H7 (cell line): ENCODE measurements around the gene WDFY4. TPM values are rescaled to one million over a fixed set of nuclear protein-coding genes. Genes with fewer than 3 reads are reported as not detected.

Experiments used
- DNase-seq: peaks from one replicate; pipeline ENCODE4 v3.0.0; 2012
- H3K27me3 ChIP-seq: 2 replicates; pipeline ENCODE4 v1.6.0; 2011; ENCODE audit warnings: mild to moderate bottlenecking, low read length; ENCODE audit not compliant: control insufficient read depth, insufficient read depth
- H3K36me3 ChIP-seq: replicated peaks from 2 replicates; pipeline ENCODE4 v1.5.1; 2011; ENCODE audit warnings: low read length; ENCODE audit not compliant: control insufficient read depth, insufficient read depth
- H3K4me3 ChIP-seq: 2 replicates; pipeline ENCODE4 v1.5.1; 2011; ENCODE audit warnings: low read depth, mild to moderate bottlenecking, control low read depth, low read length, moderate library complexity; ENCODE audit not compliant: insufficient read depth
- total RNA-seq: library from RNA; depleted of rRNA; stranded (reverse); fragments of >200 nt; shearing (Covaris generic); gene quantifications from 2 replicates; pipeline ENCODE4 v1.2.3, GENCODE V29; 2014

The WDFY4 gene
- total RNA-seq, 1 experiment from 2014 or later, result not detected

DNA sequence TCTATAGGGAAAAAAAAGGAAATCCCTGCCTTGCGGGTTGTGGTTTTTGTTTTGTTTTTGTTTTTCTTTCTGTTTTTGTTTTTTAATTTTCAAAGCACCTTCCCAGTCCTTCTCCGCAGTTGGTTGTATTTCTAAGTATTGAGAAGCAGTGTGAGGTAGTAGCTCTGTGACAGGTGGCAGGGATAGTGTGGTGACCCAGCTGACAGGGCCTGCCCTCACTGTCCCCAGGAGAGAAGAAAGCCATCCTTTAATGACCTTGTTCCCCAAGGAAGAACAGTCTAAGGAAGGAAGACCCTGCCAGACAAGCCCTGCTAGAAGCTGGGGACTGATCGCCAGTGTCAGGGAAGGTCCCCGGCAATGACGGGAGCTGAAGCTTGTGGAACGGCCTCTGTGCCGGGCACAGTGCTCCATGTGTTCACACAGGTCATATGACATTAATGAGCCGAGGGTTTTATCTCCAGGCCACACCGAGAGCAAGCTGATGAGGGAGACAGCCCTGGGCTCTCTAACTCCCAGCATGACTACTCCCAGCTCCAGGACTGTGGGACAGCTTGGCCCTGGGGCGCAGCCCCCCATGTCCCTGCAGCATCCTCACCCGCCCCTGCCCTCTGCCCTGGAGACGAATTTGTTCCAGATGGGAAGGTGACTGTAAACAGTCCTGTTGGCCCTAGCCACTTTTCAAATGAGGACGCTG lies 324.0 kb downstream of the WDFY4 start:
- H3K36me3 ChIP-seq, result no peaks in the 10 kb centered on the region
- DNase-seq, result no peak

DNA sequence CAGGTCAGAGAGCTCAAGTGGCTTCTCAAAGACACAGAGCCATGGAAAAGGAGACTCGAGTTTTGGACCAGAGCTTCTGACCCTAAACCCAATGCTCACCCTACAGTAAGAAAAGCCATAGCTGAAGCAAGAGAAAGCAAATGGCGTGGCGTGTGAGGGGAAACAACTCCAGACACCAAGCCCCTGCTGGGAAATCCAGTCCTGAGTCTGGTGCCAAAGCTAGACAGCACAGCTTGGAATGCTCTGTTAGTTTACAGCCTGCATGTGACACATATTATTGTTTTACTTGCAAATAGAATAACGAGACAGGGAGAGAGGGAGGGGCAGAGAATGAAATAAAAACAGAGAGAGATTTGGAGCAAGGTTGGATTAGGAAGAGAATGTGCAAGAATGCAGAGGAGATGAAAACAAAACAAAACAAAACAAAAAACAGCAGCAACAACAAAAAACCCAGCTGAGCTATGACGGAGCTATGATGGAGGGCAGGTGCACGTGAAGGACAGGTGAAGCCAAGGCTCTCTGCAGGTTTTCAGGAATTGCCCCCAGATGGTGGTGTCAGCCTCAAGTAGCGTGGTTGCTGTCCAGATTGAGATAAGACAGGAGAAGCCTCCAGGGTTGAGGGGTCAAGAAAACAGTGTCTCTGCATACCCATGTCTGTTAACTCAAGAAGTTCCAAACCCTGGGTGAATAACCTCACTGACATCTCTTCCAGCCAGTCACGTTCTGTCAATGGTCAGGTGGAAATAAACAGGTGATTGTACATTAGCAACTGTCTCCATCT lies 324.7 kb downstream of the WDFY4 start:
- no peaks in the 10 kb centered on the region for H3K27me3 ChIP-seq
- H3K36me3 ChIP-seq, result no peaks in the 10 kb centered on the region
- H3K4me3 ChIP-seq, result no peak overlapping the region
- no peak for DNase-seq

More for the DNA sequence above, 324.0 kb downstream of the WDFY4 start:
- no peak overlapping the region for H3K4me3 ChIP-seq
- H3K27me3 ChIP-seq, result no peaks in the 10 kb centered on the region

- no peaks in the 10 kb centered on the region for H3K27me3 ChIP-seq
- H3K4me3 ChIP-seq, result no peak overlapping the region
- H3K36me3 ChIP-seq, result no peaks in the 10 kb centered on the region
- no peak for DNase-seq
These were observed 325.6 kb downstream of the WDFY4 start for GRCh38 chr10:49010295-49010694.

DNA sequence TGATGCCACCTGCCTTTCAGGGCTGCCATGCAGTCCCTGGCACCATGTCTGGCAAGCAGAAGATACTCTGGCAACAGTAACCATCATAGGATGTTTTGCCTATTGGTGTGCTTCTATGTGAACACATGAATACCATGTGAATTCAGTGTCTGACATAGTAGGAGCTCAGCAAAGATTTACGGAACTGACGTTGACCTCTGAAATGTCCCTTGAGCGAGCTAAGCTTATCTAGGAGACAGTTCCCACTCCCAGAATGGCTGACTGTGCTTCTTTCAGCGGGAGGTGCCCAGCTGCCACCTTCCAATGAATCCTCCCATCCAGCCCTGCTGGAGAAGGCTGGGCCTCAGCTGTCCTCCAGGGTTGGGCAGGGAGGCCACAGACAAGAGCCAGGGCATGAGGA lies 326.2 kb downstream of the WDFY4 start:
- no peak overlapping the region for H3K4me3 ChIP-seq
- H3K36me3 ChIP-seq, result no peaks in the 10 kb centered on the region
- no peak for DNase-seq
- no peaks in the 10 kb centered on the region for H3K27me3 ChIP-seq

- H3K36me3 ChIP-seq, result no peaks in the 10 kb centered on the region
- H3K27me3 ChIP-seq, result no peaks in the 10 kb centered on the region
- DNase-seq, result no peak
- no peak overlapping the region for H3K4me3 ChIP-seq
These were observed 327.1 kb downstream of the WDFY4 start for GRCh38 chr10:49011756-49012155.

DNA sequence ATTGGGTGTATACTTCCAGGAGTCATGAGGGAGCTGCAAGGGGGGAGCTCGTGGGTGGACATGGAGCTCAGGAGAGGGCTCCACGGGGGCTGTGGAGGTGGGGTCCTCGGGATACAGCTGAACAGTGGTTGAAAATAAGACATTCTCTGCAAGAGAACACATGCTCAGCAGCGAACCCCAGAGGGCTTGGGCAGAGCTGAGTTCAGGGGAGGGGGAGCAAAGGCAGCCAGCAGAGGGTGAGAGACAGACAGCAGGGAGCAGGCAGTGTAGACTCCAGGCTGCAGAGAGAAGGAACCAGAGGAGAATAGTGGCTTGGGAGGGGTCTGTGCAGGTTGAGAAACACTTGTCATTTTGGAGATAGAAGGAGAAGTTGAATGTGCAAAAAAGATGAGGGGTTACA lies 327.9 kb downstream of the WDFY4 start:
- Histone ChIP-seq H3K36me3 (no peaks in the 10 kb centered on the region), H3K27me3 (no peaks in the 10 kb centered on the region), H3K4me3 (no peak overlapping the region)
- peak; percentile 52 for DNase-seq

DNA sequence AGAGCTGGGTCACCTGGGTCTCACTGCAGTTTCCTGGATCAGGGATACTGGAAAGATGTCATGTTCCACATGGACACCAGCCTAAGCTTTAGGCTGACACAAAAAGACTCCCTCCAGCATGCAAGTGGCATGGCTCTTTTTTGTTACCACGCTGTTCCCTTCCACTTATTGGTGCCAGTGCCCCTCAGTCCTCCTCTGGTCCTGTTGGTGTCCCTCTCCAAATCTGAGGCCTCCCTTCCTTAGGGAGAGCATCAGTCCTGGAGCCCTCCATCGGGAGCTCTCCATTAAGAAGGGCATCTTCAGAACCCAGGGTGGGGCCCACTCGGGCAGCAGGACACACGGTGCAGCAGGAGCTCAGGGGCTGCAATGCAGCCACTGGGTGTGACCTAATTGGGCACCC lies 331.0 kb downstream of the WDFY4 start:
- Histone ChIP-seq H3K27me3 (no peaks in the 10 kb centered on the region), H3K4me3 (no peak overlapping the region), H3K36me3 (no peaks in the 10 kb centered on the region)
- DNase-seq, result no peak

- Histone ChIP-seq H3K36me3 (no peaks in the 10 kb centered on the region), H3K4me3 (no peak overlapping the region)
- no peak for DNase-seq
These were observed 337.0 kb downstream of the WDFY4 start for GRCh38 chr10:49021685-49022084.

GRCh38 chr10:49023071-49023470 lies 338.4 kb downstream of the WDFY4 start:
- Histone ChIP-seq H3K36me3 (no peaks in the 10 kb centered on the region), H3K4me3 (no peak overlapping the region), H3K27me3 (no peaks in the 10 kb centered on the region)
- DNase-seq, result no peak

More at GRCh38 chr10:49021685-49022084, 337.0 kb downstream of the WDFY4 start:
- no peaks in the 10 kb centered on the region for H3K27me3 ChIP-seq

- Histone ChIP-seq H3K36me3 (no peaks in the 10 kb centered on the region), H3K27me3 (no peaks in the 10 kb centered on the region), H3K4me3 (no peak overlapping the region)
- no peak for DNase-seq
These were observed 339.1 kb downstream of the WDFY4 start for GRCh38 chr10:49023752-49024151.

DNA sequence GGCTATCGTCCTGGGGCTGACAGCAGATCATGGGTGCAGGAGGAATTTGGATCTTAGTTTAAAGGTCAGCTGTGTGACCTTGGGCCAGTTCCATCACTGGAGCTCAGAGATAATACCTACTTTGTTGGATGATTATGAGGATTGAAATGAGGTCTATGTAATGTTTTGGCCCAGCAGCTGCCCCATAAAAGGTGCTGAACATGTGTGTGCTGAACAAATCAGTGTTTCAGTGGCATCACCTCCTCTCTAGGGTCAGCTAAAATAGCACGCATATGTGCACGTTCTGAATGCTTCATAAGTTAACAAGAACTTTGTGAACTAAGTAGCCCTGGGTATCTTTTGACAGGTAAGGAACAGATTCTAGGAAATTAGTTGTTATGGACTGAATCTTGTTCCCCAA lies 339.8 kb downstream of the WDFY4 start:
- H3K4me3 ChIP-seq, result no peak overlapping the region

DNA sequence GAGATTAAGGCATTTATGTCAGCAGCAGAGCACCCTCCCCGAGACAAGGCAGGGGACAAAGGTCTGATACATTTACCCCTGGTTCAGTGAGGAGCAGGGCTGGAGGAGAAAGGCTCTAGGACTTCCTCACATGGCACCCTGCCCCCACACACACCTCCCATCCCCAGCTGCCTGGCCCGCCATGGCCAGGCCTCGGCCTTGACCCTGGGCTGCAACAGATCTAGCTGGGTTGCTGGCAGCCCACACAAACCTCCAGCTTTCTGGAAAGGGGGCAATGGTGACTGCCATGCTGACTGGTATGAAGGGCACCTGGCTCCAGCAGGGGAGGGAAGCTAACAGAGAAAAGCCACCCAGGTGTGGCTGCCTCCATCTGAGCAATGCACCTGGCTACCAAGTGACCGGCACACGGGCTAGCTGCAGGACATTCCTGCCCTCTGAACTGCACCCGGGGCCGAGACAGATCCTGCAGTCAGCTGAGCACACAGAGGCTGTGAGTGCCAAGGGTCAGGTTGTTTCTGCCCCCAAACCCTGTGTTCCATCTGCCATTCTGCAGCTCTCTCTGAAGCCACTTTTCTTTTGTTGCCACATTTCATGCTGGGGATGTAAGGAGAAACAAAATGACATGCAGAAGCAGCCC lies 340.8 kb downstream of the WDFY4 start:
- H3K4me3 ChIP-seq, result no peak overlapping the region
- H3K36me3 ChIP-seq, result no peaks in the 10 kb centered on the region
- no peaks in the 10 kb centered on the region for H3K27me3 ChIP-seq
- DNase-seq, result no peak

More for the DNA sequence above, 339.8 kb downstream of the WDFY4 start:
- DNase-seq, result no peak
- Histone ChIP-seq H3K27me3 (no peaks in the 10 kb centered on the region), H3K36me3 (no peaks in the 10 kb centered on the region)

DNA sequence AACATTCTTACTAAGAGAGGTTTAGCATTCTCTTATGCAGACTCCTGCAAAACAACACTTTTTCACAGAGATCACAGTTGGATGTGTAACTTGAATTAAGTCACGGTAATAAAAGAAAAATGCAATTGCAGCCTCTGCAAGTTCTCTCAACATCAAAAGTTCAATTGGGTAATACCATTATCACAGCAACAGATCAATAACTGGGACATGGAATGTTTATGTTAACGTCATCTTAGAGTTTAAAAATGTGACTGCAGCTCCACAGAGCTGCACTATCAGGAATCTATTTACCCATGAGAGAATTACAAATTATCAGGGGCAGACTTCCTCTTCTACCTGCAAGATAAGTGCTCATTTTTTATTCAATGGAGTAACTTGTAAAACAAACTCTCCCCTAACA lies 344.0 kb downstream of the WDFY4 start:
- H3K4me3 ChIP-seq, result no peak overlapping the region
- H3K27me3 ChIP-seq, result no peaks in the 10 kb centered on the region
- no peaks in the 10 kb centered on the region for H3K36me3 ChIP-seq
- DNase-seq, result no peak

- no peak for DNase-seq
- no peaks in the 10 kb centered on the region for H3K36me3 ChIP-seq
- H3K27me3 ChIP-seq, result no peaks in the 10 kb centered on the region
- no peak overlapping the region for H3K4me3 ChIP-seq
These were observed 345.0 kb downstream of the WDFY4 start for GRCh38 chr10:49029666-49030065.
